Neuron (in vitro differentiated cells): ENCODE measurements around the gene PLCL1.

Experiments used
- H2AFZ ChIP-seq: one replicate; pipeline ENCODE4 v1.6.1; 2013; ENCODE audit warnings: low read depth, mild to moderate bottlenecking, inconsistent platforms, low read length, moderate library complexity
- H3K27me3 ChIP-seq: one replicate; pipeline ENCODE4 v1.6.1; 2013; ENCODE audit warnings: low read length; ENCODE audit not compliant: insufficient read depth
- H3K36me3 ChIP-seq: one replicate; pipeline ENCODE4 v1.6.1; 2013; ENCODE audit warnings: low read length; ENCODE audit not compliant: insufficient read depth
- H3K4me1 ChIP-seq: one replicate; pipeline ENCODE4 v1.6.1; 2013; ENCODE audit warnings: low read length; ENCODE audit not compliant: insufficient read depth
- H3K4me3 ChIP-seq: 2 replicates; pipeline ENCODE4 v1.5.1; 2013; ENCODE audit warnings: mild to moderate bottlenecking, low read length, moderate library complexity
- H3K9me3 ChIP-seq: one replicate; pipeline ENCODE4 v1.6.1; 2013; ENCODE audit warnings: low read length

Gene PLCL1

GRCh38 chr2:197914778-197915177 is 110.4 kb downstream of the PLCL1 start:
- H3K9me3 ChIP-seq, result no peaks in the 10 kb centered on the region
- H2AFZ ChIP-seq, result no peak overlapping the region
- no peaks in the 10 kb centered on the region for H3K27me3 ChIP-seq
- no peak overlapping the region for H3K4me3 ChIP-seq
- H3K36me3 ChIP-seq, result no peaks in the 10 kb centered on the region
- H3K4me1 ChIP-seq, result no peaks in the 10 kb centered on the region

- Histone ChIP-seq H2AFZ (no peak overlapping the region), H3K27me3 (no peaks in the 10 kb centered on the region), H3K9me3 (no peaks in the 10 kb centered on the region), H3K4me1 (no peaks in the 10 kb centered on the region), H3K4me3 (no peak overlapping the region), H3K36me3 (no peaks in the 10 kb centered on the region)
Observed at GRCh38 chr2:197915548-197916265, 111.3 kb downstream of the PLCL1 start.

- Histone ChIP-seq H3K9me3 (no peaks in the 10 kb centered on the region), H3K4me3 (no peak overlapping the region)
Observed at GRCh38 chr2:197919487-197919886, 115.1 kb downstream of the PLCL1 start.

GRCh38 chr2:197920088-197920487 is 115.7 kb downstream of the PLCL1 start:
- H3K36me3 ChIP-seq, result no peaks in the 10 kb centered on the region
- H3K9me3 ChIP-seq, result no peaks in the 10 kb centered on the region

More at GRCh38 chr2:197919487-197919886, 115.1 kb downstream of the PLCL1 start:
- H3K4me1 ChIP-seq, result no peaks in the 10 kb centered on the region
- no peaks in the 10 kb centered on the region for H3K27me3 ChIP-seq
- no peak overlapping the region for H2AFZ ChIP-seq
- H3K36me3 ChIP-seq, result no peaks in the 10 kb centered on the region

GRCh38 chr2:197920592-197921201 is 116.3 kb downstream of the PLCL1 start:
- Histone ChIP-seq H3K9me3 (no peaks in the 10 kb centered on the region), H3K4me1 (no peaks in the 10 kb centered on the region), H3K36me3 (no peaks in the 10 kb centered on the region), H3K27me3 (no peaks in the 10 kb centered on the region), H2AFZ (no peak overlapping the region), H3K4me3 (no peak overlapping the region)

More at GRCh38 chr2:197920088-197920487, 115.7 kb downstream of the PLCL1 start:
- no peaks in the 10 kb centered on the region for H3K4me1 ChIP-seq
- H2AFZ ChIP-seq, result no peak overlapping the region
- no peaks in the 10 kb centered on the region for H3K27me3 ChIP-seq
- H3K4me3 ChIP-seq, result no peak overlapping the region

GRCh38 chr2:197924483-197924882 is 120.1 kb downstream of the PLCL1 start:
- H3K4me3 ChIP-seq, result no peak overlapping the region
- no peaks in the 10 kb centered on the region for H3K36me3 ChIP-seq
- no peaks in the 10 kb centered on the region for H3K27me3 ChIP-seq
- no peaks in the 10 kb centered on the region for H3K9me3 ChIP-seq
- H2AFZ ChIP-seq, result no peak overlapping the region
- no peaks in the 10 kb centered on the region for H3K4me1 ChIP-seq

GRCh38 chr2:197925204-197925603 is 120.8 kb downstream of the PLCL1 start:
- no peak overlapping the region for H2AFZ ChIP-seq
- H3K9me3 ChIP-seq, result no peaks in the 10 kb centered on the region
- H3K36me3 ChIP-seq, result no peaks in the 10 kb centered on the region
- no peak overlapping the region for H3K4me3 ChIP-seq
- H3K4me1 ChIP-seq, result no peaks in the 10 kb centered on the region
- H3K27me3 ChIP-seq, result no peaks in the 10 kb centered on the region

- no peaks in the 10 kb centered on the region for H3K9me3 ChIP-seq
- H3K36me3 ChIP-seq, result no peaks in the 10 kb centered on the region
- H3K27me3 ChIP-seq, result no peaks in the 10 kb centered on the region
- no peak overlapping the region for H3K4me3 ChIP-seq
- H3K4me1 ChIP-seq, result no peaks in the 10 kb centered on the region
- H2AFZ ChIP-seq, result no peak overlapping the region
Observed at GRCh38 chr2:197925976-197926375, 121.6 kb downstream of the PLCL1 start.

- Histone ChIP-seq H3K27me3 (no peaks in the 10 kb centered on the region), H3K4me1 (no peaks in the 10 kb centered on the region), H3K9me3 (no peaks in the 10 kb centered on the region), H2AFZ (no peak overlapping the region), H3K36me3 (no peaks in the 10 kb centered on the region), H3K4me3 (no peak overlapping the region)
Observed at GRCh38 chr2:197926673-197927072, 122.3 kb downstream of the PLCL1 start.

- Histone ChIP-seq H3K36me3 (no peaks in the 10 kb centered on the region), H3K27me3 (no peaks in the 10 kb centered on the region), H3K4me3 (no peak overlapping the region), H3K4me1 (no peaks in the 10 kb centered on the region), H2AFZ (no peak overlapping the region), H3K9me3 (no peaks in the 10 kb centered on the region)
Observed at GRCh38 chr2:197927994-197928393, 123.6 kb downstream of the PLCL1 start.

- Histone ChIP-seq H3K36me3 (no peaks in the 10 kb centered on the region), H3K9me3 (no peaks in the 10 kb centered on the region), H3K27me3 (no peaks in the 10 kb centered on the region), H3K4me1 (peaks cover 4% of the 10 kb centered on the region), H3K4me3 (no peak overlapping the region), H2AFZ (no peak overlapping the region)
Observed at GRCh38 chr2:197929008-197929885, 124.9 kb downstream of the PLCL1 start.

- H3K4me1 ChIP-seq, result peaks cover 10% of the 10 kb centered on the region
- no peak overlapping the region for H3K4me3 ChIP-seq
- no peaks in the 10 kb centered on the region for H3K36me3 ChIP-seq
- no peak overlapping the region for H2AFZ ChIP-seq
- no peaks in the 10 kb centered on the region for H3K27me3 ChIP-seq
- H3K9me3 ChIP-seq, result no peaks in the 10 kb centered on the region
Observed at GRCh38 chr2:197929886-197930227, 125.5 kb downstream of the PLCL1 start.

GRCh38 chr2:197930570-197931278 is 126.3 kb downstream of the PLCL1 start:
- no peak overlapping the region for H3K4me3 ChIP-seq
- no peak overlapping the region for H2AFZ ChIP-seq
- H3K36me3 ChIP-seq, result no peaks in the 10 kb centered on the region
- H3K27me3 ChIP-seq, result no peaks in the 10 kb centered on the region
- no peaks in the 10 kb centered on the region for H3K9me3 ChIP-seq
- peaks cover 11% of the 10 kb centered on the region for H3K4me1 ChIP-seq
